ENCODE results near the gene TCTN3. TPM values are rescaled to one million over a fixed set of nuclear protein-coding genes. Genes with fewer than 3 reads are reported as not detected.

TCTN3 gene
- total and polyA plus RNA-seq, 2 of the 13 experiments (the other 11 are each of a cell fraction or from before 2014, with no cell fraction given), result 53.3 to 60.0 TPM

DNA sequence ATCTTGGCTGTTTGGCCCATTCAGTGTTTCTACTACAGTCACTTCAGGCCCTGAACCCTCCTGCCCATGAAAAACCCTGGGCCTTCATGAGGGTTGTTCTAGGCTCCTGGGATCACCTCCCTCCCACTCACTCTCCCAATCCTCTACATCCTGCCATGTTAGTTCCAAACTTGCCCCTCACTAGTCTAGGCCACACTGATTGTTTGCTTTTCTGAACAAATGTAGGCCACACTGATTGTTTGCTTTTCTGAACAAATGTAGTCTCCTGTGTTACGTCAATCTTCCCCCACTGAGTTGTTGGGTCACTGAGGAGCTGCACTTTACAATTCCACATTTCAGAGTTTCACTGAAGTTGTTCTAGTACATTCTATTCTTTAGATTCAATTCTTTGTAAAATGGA lies 31.9 kb downstream of the TCTN3 start (continued):
- TF ChIP-seq ETS1 (CRISPR knock-in tag; IDR thresholded peaks at IDR 0.05), result no peak
- peak; percentile 42 for TF ChIP-seq RBM22 (optimal IDR thresholded peaks at IDR 0.05; ENCODE audit: low read length)
- TF ChIP-seq ZNF883 (CRISPR knock-in tag; IDR thresholded peaks at IDR 0.05; ENCODE audit: not compliant biosample characterization), result no peak
- no peak for TF ChIP-seq UBTF (CRISPR knock-in tag; IDR thresholded peaks at IDR 0.05)
- no peak for TF ChIP-seq AGO2 (optimal IDR thresholded peaks at IDR 0.05; ENCODE audit: low read depth, low read length)
- no peak for TF ChIP-seq ZNF770 (CRISPR knock-in tag; IDR thresholded peaks at IDR 0.05)
- TF ChIP-seq MXD1 (CRISPR knock-in tag; IDR thresholded peaks at IDR 0.05), result no peak
- TF ChIP-seq KLF16 (CRISPR knock-in tag; IDR thresholded peaks at IDR 0.05), result peak in 1 of 2 experiments; percentile 32; a peak in 1 of 4 replicates
- TF ChIP-seq ZNF782 (CRISPR knock-in tag; IDR thresholded peaks at IDR 0.05; ENCODE audit: borderline replicate concordance), result no peak
- TF ChIP-seq ZBTB20 (CRISPR knock-in tag; IDR thresholded peaks at IDR 0.05; ENCODE audit: borderline replicate concordance, low read depth), result no peak
- TF ChIP-seq, protein P1, sequence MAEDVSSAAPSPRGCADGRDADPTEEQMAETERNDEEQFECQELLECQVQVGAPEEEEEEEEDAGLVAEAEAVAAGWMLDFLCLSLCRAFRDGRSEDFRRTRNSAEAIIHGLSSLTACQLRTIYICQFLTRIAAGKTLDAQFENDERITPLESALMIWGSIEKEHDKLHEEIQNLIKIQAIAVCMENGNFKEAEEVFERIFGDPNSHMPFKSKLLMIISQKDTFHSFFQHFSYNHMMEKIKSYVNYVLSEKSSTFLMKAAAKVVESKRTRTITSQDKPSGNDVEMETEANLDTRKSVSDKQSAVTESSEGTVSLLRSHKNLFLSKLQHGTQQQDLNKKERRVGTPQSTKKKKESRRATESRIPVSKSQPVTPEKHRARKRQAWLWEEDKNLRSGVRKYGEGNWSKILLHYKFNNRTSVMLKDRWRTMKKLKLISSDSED (CRISPR knock-in tag; IDR thresholded peaks at IDR 0.05), result no peak
- TF ChIP-seq ZNF740 (CRISPR knock-in tag; IDR thresholded peaks at IDR 0.05), result no peak
- no peak for TF ChIP-seq KLF9 (CRISPR knock-in tag; IDR thresholded peaks at IDR 0.05; ENCODE audit: low read depth)
- 0 out of 2 replicates have a peak, but pooled peaks have one; percentile 33 for TF ChIP-seq PATZ1 (CRISPR knock-in tag; IDR thresholded peaks at IDR 0.05)
- TF ChIP-seq NFE2L1 (CRISPR knock-in tag; IDR thresholded peaks at IDR 0.05; ENCODE audit: borderline replicate concordance), result no peak
- no peak for TF ChIP-seq NFKB2 (CRISPR knock-in tag; IDR thresholded peaks at IDR 0.05; ENCODE audit: borderline replicate concordance)
- TF ChIP-seq DDIT3 (CRISPR knock-in tag; IDR thresholded peaks at IDR 0.05), result no peak
- no peak for TF ChIP-seq ZNF12 (CRISPR knock-in tag; IDR thresholded peaks at IDR 0.05)
- no peak for TF ChIP-seq ZNF713 (CRISPR knock-in tag; IDR thresholded peaks at IDR 0.05)
- no peak for TF ChIP-seq KLF11 (CRISPR knock-in tag; IDR thresholded peaks at IDR 0.05)

All from HepG2 (cell line).